Prostate gland (tissue), 2 donors: ENCODE measurements around the gene ZNF77. TPM values are rescaled to one million over a fixed set of nuclear protein-coding genes. Genes with fewer than 3 reads are reported as not detected.
"Not testable (repeated sequence)": the region's sequence is repeated elsewhere in the genome, so short reads cannot be mapped to it uniquely, and the experiment has no call there.

Source experiments
- DNase-seq: peaks from one replicate; pipeline ENCODE4 v3.0.0-alpha.2; 2019; ENCODE audit warnings: low spot score
- H3K27ac ChIP-seq, 2 donors: fragments of 200-600 bp; sonication (generic); 2 replicates each; pipeline ENCODE4 v1.5.1; 2017 to 2019
- H3K27me3 ChIP-seq: fragments of 200-600 bp; sonication (generic); replicated peaks from 2 replicates; pipeline ENCODE4 v1.5.1; 2019; ENCODE audit not compliant: insufficient read depth
- H3K36me3 ChIP-seq, 2 donors: fragments of 200-600 bp; sonication (generic); 1 replicate in 1 of 2; 2 replicates in 1 of 2; pipeline versions ENCODE4 v1.5.1 to v1.8.1; 2017 to 2019
- H3K4me1 ChIP-seq: fragments of 200-600 bp; sonication (generic); replicated peaks from 2 replicates; pipeline ENCODE4 v1.5.1; 2019
- H3K4me3 ChIP-seq, 2 donors: fragments of 200-600 bp; sonication (generic); 2 replicates each; pipeline ENCODE4 v1.5.1; 2017 to 2019
- H3K9me3 ChIP-seq: fragments of 200-600 bp; sonication (generic); 2 replicates; pipeline ENCODE4 v1.5.1; 2017
- POLR2A ChIP-seq: fragments of 450-650 bp; IDR thresholded peaks from one replicate; pipeline ENCODE4 v1.6.1; 2016; ENCODE audit warnings: antibody characterized with exemption, mild to moderate bottlenecking
- POLR2AphosphoS5 ChIP-seq: sonication (generic); formaldehyde crosslinking; IDR thresholded peaks from one replicate; pipeline ENCODE4 v1.6.1; 2017; ENCODE audit warnings: antibody characterized with exemption
- WGBS: methylation state at CpG from one replicate; pipeline ENCODE4 v1.1.5; 2018; 5-methylcytosine and 5-hydroxymethylcytosine counted together
- intact Hi-C: fragments of 100-400 bp; cut with DNase I; formaldehyde crosslinking; loops from one replicate; pipeline ENCODE4 v1.14.2; 2022
- total RNA-seq, 2 donors: library from RNA; depleted of rRNA; stranded (reverse); fragments of >200 nt; gene quantifications; one replicate each; pipeline ENCODE4 v1.1.0, GENCODE V29; 2016
- TF ChIP-seq, protein P1 (sequence below), 4 experiments: fragments of 200-600 bp in 2 of 4; fragments of 450-650 bp in 2 of 4; sonication (generic) in 2 of 4; IDR thresholded peaks; 1 replicate in 3 of 4; 2 replicates in 1 of 4; pipeline ENCODE4 v1.5.1; 2016 to 2019; ENCODE audit warnings: antibody characterized with exemption in 4 of 4, mild to moderate bottlenecking in 2 of 4, moderate library complexity in 2 of 4

Gene ZNF77
- total RNA-seq, result 1 to 10 TPM; 2.8 to 6.6 TPM

DNA sequence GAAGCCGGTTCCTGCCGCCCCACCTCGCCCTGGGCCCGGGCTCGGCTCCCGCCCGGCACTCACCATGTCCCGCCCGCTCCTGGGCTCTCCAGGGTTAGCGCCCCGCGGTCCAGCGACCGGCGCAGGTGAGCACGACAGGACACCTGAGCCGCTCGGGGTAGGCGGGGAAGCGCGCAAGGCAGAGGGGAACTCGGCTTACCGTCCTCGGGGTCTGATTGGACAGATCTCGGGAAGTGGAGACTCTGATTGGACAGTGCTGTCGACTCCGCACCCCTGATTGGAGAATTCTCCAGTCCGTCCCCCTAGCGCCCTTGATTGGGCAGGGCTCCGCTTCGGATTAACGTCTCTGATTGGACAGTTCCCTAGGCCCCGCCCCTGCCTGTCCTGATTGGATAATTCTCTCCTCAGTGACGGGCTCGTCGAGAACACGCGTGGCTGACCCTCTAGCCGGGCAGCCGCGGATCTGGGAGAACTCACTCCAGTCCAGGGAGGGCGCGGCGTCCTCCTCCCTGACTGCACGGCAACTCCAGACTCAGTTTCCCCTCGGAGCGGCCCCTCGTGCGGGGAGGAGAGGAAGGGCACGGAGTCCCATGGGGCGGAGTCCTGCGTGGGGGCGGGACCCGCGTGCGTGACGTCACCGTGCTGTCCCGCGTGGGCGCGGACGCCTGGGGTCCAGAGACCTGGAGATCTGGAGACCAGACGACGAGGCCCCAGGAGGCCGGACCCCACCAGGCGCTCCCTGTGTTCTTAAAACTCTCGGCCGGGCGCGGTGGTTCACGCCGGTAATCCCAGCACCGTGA is at the start of gene ZNF77:
Gene ZNF77 (minus strand): TSS at position 197 of the 800 bp plus-strand sequence. CDS start 131 bp downstream, at position 66.
- DNase-seq, result peak; percentile 99
- WGBS, result under 1% methylated on average over 66 of the region's 74 CpGs
- peak; percentile 90 for TF ChIP-seq POLR2AphosphoS5
- TF ChIP-seq, protein P1, sequence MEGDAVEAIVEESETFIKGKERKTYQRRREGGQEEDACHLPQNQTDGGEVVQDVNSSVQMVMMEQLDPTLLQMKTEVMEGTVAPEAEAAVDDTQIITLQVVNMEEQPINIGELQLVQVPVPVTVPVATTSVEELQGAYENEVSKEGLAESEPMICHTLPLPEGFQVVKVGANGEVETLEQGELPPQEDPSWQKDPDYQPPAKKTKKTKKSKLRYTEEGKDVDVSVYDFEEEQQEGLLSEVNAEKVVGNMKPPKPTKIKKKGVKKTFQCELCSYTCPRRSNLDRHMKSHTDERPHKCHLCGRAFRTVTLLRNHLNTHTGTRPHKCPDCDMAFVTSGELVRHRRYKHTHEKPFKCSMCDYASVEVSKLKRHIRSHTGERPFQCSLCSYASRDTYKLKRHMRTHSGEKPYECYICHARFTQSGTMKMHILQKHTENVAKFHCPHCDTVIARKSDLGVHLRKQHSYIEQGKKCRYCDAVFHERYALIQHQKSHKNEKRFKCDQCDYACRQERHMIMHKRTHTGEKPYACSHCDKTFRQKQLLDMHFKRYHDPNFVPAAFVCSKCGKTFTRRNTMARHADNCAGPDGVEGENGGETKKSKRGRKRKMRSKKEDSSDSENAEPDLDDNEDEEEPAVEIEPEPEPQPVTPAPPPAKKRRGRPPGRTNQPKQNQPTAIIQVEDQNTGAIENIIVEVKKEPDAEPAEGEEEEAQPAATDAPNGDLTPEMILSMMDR (IDR thresholded peaks at IDR 0.05), result peak in 3 of 4 experiments; percentile 15 to 67 (median 55)
- TF ChIP-seq POLR2A, result peak; percentile 47
- H3K27ac ChIP-seq, result peak within 1 kb of the TSS; percentile 87 to 92
- intact Hi-C loops, result no loop called here
- H3K27me3 ChIP-seq, result no peaks in the 10 kb centered on the region
- H3K36me3 ChIP-seq, result no peaks in the 10 kb centered on the region
- no peaks in the 10 kb centered on the region for H3K4me1 ChIP-seq
- H3K9me3 ChIP-seq, result no peaks in the 10 kb centered on the region
- peak within 1 kb of the TSS; percentile 87 to 96 for H3K4me3 ChIP-seq

DNA sequence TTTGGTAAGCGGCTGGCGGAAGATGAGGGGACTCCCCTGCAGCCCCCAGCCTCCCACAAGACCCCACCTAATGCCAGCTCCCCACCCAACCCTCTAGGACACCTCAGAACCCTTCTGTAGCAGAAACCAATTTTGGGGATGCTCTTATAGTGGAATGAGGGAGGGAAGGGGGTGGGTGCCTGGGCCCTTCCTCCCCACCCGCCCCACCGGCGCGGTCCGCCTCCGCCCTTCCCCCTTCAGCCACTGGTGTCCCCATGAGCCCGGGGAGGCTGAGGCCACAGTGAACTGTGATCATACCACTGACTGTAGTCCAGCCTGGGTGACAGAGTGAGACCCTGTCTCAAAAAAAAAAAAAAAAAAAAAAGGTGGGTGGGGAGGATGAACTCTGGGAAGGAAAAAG is 48.8 kb upstream of the ZNF77 start:
- Histone ChIP-seq H3K4me1 (no peaks in the 10 kb centered on the region), H3K4me3 (no peak overlapping the region), H3K27ac (no peak overlapping the region), H3K9me3 (no peaks in the 10 kb centered on the region), H3K36me3 (no peaks in the 10 kb centered on the region), H3K27me3 (no peaks in the 10 kb centered on the region)
- TF ChIP-seq POLR2AphosphoS5 (no peak), POLR2A (no peak)
- TF ChIP-seq, protein P1 (IDR thresholded peaks at IDR 0.05), result no peak
- 59% methylated on average over 9 of the region's 9 CpGs for WGBS
- intact Hi-C loops, result no loop called here
- no peak for DNase-seq

GRCh38 chr19:2992958-2993357 is 48.2 kb upstream of the ZNF77 start:
- no peak for DNase-seq
- intact Hi-C loops, result no loop called here
- H3K36me3 ChIP-seq, result no peaks in the 10 kb centered on the region
- H3K27ac ChIP-seq, result no peak overlapping the region
- no peak for TF ChIP-seq POLR2A
- TF ChIP-seq, protein P1 (IDR thresholded peaks at IDR 0.05), result no peak
- TF ChIP-seq POLR2AphosphoS5, result no peak
- H3K4me3 ChIP-seq, result no peak overlapping the region
- no peaks in the 10 kb centered on the region for H3K9me3 ChIP-seq
- H3K4me1 ChIP-seq, result no peaks in the 10 kb centered on the region
- no peaks in the 10 kb centered on the region for H3K27me3 ChIP-seq
- WGBS, result 68% methylated on average over 14 of the region's 14 CpGs

- intact Hi-C loops, H3K27ac ChIP-seq: not testable (repeated sequence)
- 92% methylated on average over 11 of the region's 11 CpGs for WGBS
These were observed 47.6 kb upstream of the ZNF77 start for GRCh38 chr19:2992333-2992732.

DNA sequence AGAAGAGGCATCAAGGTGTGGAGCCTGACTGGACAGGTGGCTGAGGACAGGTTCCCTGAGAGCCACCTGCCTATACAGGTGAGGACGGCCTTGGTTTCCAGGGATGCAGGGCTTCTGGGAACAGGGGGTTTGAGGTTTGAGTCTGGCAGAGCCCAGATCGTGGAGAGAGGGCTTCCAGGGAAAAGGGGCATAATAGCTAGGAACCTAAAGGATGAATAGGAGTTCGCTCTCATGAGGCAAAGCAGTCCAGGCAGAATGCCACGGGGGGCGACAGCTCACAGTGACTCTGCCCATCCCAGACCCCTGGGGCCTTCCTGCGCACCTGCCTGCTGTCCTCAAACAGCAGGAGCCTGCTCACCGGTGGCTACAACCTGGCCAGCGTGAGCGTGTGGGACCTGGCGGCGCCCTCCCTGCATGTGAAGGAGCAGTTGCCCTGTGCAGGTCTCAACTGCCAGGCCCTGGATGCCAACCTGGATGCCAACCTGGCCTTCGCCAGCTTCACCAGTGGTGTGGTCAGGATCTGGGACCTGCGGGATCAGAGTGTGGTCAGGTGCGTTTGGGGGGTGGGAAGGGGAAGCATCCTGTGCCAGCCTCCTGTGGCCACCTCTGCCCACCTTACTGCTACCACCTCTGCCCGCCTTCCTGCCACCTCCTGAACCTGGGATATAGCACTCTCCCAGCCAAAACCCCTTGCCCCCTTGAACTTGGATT is 44.6 kb upstream of the ZNF77 start:
- WGBS, result 94% methylated on average over 15 of the region's 15 CpGs
- H3K4me1 ChIP-seq, result no peaks in the 10 kb centered on the region
- no peak overlapping the region for H3K27ac ChIP-seq
- H3K27me3 ChIP-seq, result no peaks in the 10 kb centered on the region
- intact Hi-C loops, result no loop called here
- no peak overlapping the region for H3K4me3 ChIP-seq
- H3K36me3 ChIP-seq, result no peaks in the 10 kb centered on the region
- TF ChIP-seq POLR2AphosphoS5 (no peak), POLR2A (no peak)
- TF ChIP-seq, protein P1 (IDR thresholded peaks at IDR 0.05), result no peak
- DNase-seq, result no peak
- no peaks in the 10 kb centered on the region for H3K9me3 ChIP-seq

More at GRCh38 chr19:2992333-2992732, 47.6 kb upstream of the ZNF77 start:
- DNase-seq, H3K36me3 ChIP-seq, H3K4me3 ChIP-seq, H3K27me3 ChIP-seq, H3K4me1 ChIP-seq, H3K9me3 ChIP-seq: not testable (repeated sequence)
